PC-3 (cell line): ENCODE results near the gene KIF17. TPM values are rescaled to one million over a fixed set of nuclear protein-coding genes. Genes with fewer than 3 reads are reported as not detected.
A peak's percentile ranks its signal among the peaks of the same experiment; 100 is the strongest.

Experiments used
- ATAC-seq: fragments of 200-7000 bp; cut with Tn5 transposase; 2 replicates; pipeline ENCODE4 v1.9.1; 2020; ENCODE audit warnings: mild to moderate bottlenecking, moderate library complexity
- BruUV-seq: library from RNA; stranded (reverse); fragments of 400-500 nt; replicated peaks from 2 replicates; lab custom pipeline; 2021; lab: Mats Ljungman, UMichigan
- CTCF ChIA-PET: fragments of 300-600 bp; sonication (Branson Sonifier 250); formaldehyde crosslinking; loops from one replicate; lab custom pipeline; 2022; ENCODE audit warnings: antibody characterized with exemption; lab: Charles Lee
- POLR2A ChIA-PET: fragments of 300-600 bp; sonication (Branson Sonifier 250); formaldehyde crosslinking; loops from one replicate; lab custom pipeline; 2022; ENCODE audit warnings: antibody characterized with exemption; ENCODE audit not compliant: unreplicated experiment; lab: Charles Lee
- DNase-seq: peaks from one replicate; pipeline ENCODE4 v3.0.0-alpha.2; 2015
- H2AFZ ChIP-seq: fragments of 300-600 bp; sonication (generic); 2 replicates; pipeline ENCODE4 v1.6.0; 2016; ENCODE audit warnings: antibody characterized with exemption, low read length
- H3F3A ChIP-seq: fragments of 300-600 bp; sonication (generic); one replicate; pipeline ENCODE4 v1.6.0; 2017; ENCODE audit warnings: antibody characterized with exemption, low read length, control low read depth, mild to moderate bottlenecking; ENCODE audit not compliant: unreplicated experiment
- H3K27ac ChIP-seq: fragments of 300-600 bp; sonication (generic); 2 replicates; pipeline ENCODE4 v1.5.1; 2016; ENCODE audit warnings: mild to moderate bottlenecking, low read length
- H3K27me3 ChIP-seq: fragments of 300-600 bp; sonication (generic); 2 replicates; pipeline ENCODE4 v1.6.1; 2016; ENCODE audit warnings: low read length, mixed read lengths
- H3K36me3 ChIP-seq: fragments of 300-600 bp; sonication (generic); 2 replicates; pipeline ENCODE4 v1.6.1; 2016; ENCODE audit warnings: low read depth, mixed run types, low read length, mixed read lengths
- H3K4me1 ChIP-seq: fragments of 300-600 bp; sonication (generic); 2 replicates; pipeline ENCODE4 v1.5.1; 2016; ENCODE audit warnings: low read length; ENCODE audit not compliant: insufficient read depth
- H3K4me2 ChIP-seq: fragments of 300-600 bp; sonication (generic); 2 replicates; pipeline ENCODE4 v1.6.0; 2016; ENCODE audit warnings: low read length
- H3K4me3 ChIP-seq: fragments of 300-600 bp; sonication (generic); 2 replicates; pipeline ENCODE4 v1.5.1; 2016; ENCODE audit warnings: mild to moderate bottlenecking, low read length, mixed read lengths
- H3K79me2 ChIP-seq: fragments of 300-600 bp; sonication (generic); 2 replicates; pipeline ENCODE4 v1.6.1; 2017; ENCODE audit warnings: low read length, mixed read lengths
- H3K9ac ChIP-seq: fragments of 300-600 bp; sonication (generic); 2 replicates; pipeline ENCODE4 v1.6.0; 2016; ENCODE audit warnings: mild to moderate bottlenecking, low read length
- H3K9me2 ChIP-seq: fragments of 300-600 bp; sonication (generic); replicated peaks from 2 replicates; pipeline ENCODE4 v1.6.1; 2016; ENCODE audit warnings: mixed run types, low read length, mixed read lengths
- H3K9me3 ChIP-seq: fragments of 300-600 bp; sonication (generic); 2 replicates; pipeline ENCODE4 v1.6.1; 2016; ENCODE audit warnings: low read length, mixed read lengths
- H4K20me1 ChIP-seq: fragments of 300-600 bp; sonication (generic); 2 replicates; pipeline ENCODE4 v1.6.1; 2016; ENCODE audit warnings: low read length, mixed read lengths
- CTCF ChIP-seq: fragments of 300-600 bp; sonication (generic); conservative IDR thresholded peaks from 2 replicates; pipeline ENCODE4 v1.5.1; 2017; ENCODE audit warnings: antibody characterized with exemption, low read depth, mild to moderate bottlenecking, low read length
- EZH2 ChIP-seq: fragments of 300-600 bp; sonication (generic); IDR thresholded peaks from one replicate; pipeline ENCODE4 v1.6.1; 2017; ENCODE audit warnings: antibody characterized with exemption, mild to moderate bottlenecking, low read length; ENCODE audit not compliant: unreplicated experiment
- EZH2phosphoT487 ChIP-seq: fragments of 300-600 bp; sonication (generic); IDR thresholded peaks from 2 replicates; pipeline ENCODE4 v1.6.1; 2018; ENCODE audit warnings: mild to moderate bottlenecking, antibody characterized with exemption, low read length, borderline replicate concordance
- intact Hi-C: fragments of 100-400 bp; cut with micrococcal nuclease; formaldehyde crosslinking; loops from 2 replicates; pipeline ENCODE4 v1.9.0; 2023
- total RNA-seq: library from RNA; depleted of rRNA; stranded (reverse); fragments of >200 nt; gene quantifications from 2 replicates; pipeline ENCODE4 v1.2.3, GENCODE V29; 2014

Gene KIF17
- total RNA-seq, 1 experiment from 2014 or later = 0.33 TPM

GRCh38 chr1:20663365-20663764, 54.4 kb downstream of the KIF17 start:
- peaks cover 3% of the 10 kb centered on the region; the same call in 1 of the 2 replicates for H3K36me3 ChIP-seq
- ChIA-PET CTCF (no interaction called here), POLR2A (no interaction called here)
- TF ChIP-seq EZH2phosphoT487 = no peak
- no peak for TF ChIP-seq EZH2
- peak; percentile 17; the same call in 1 of the 2 replicates for TF ChIP-seq CTCF
- H4K20me1 ChIP-seq = no peaks in the 10 kb centered on the region
- H3K4me3 ChIP-seq = no peak overlapping the region
- peak; percentile 3 for DNase-seq
- ATAC-seq = no peak
- no peak overlapping the region for H3K4me2 ChIP-seq
- BruUV-seq = no TSS peak
- no peaks in the 10 kb centered on the region for H3K9me2 ChIP-seq
- H3K27ac ChIP-seq = no peak overlapping the region
- no peaks in the 10 kb centered on the region for H3F3A ChIP-seq
- H3K79me2 ChIP-seq = peaks cover 29% of the 10 kb centered on the region
- intact Hi-C loops = loop anchor here (5.0 kb wide), 1 partner anchor 124 kb away; the partner anchor contains the start of gene HP1BP3
- no peak overlapping the region for H2AFZ ChIP-seq
- H3K9me3 ChIP-seq = no peaks in the 10 kb centered on the region
- H3K4me1 ChIP-seq = peaks cover 8% of the 10 kb centered on the region; the same call in 1 of the 2 replicates
- no peaks in the 10 kb centered on the region for H3K27me3 ChIP-seq
- no peak overlapping the region for H3K9ac ChIP-seq

- Histone ChIP-seq H3K36me3 (peaks cover 13% of the 10 kb centered on the region; the same call in 1 of the 2 replicates), H3K4me3 (peak overlapping the region; percentile 97), H3K79me2 (peaks cover 41% of the 10 kb centered on the region), H3K4me2 (peak overlapping the region; percentile 95), H3K9me3 (no peaks in the 10 kb centered on the region), H3F3A (no peaks in the 10 kb centered on the region), H3K27me3 (no peaks in the 10 kb centered on the region), H3K9me2 (no peaks in the 10 kb centered on the region), H3K9ac (peak overlapping the region; percentile 81), H4K20me1 (no peaks in the 10 kb centered on the region), H3K4me1 (peaks cover 8% of the 10 kb centered on the region; the same call in 1 of the 2 replicates), H3K27ac (peak overlapping the region; percentile 13; the same call in 1 of the 2 replicates), H2AFZ (peak overlapping the region; percentile 62)
- no TSS peak for BruUV-seq
- ATAC-seq (no peak), DNase-seq (no peak)
- intact Hi-C loops = loop anchor here (5.0 kb wide), 1 partner anchor 125 kb away; the partner anchor contains the start of gene HP1BP3
- TF ChIP-seq EZH2 (no peak), CTCF (no peak), EZH2phosphoT487 (no peak)
- ChIA-PET POLR2A (no interaction called here), CTCF (interaction anchor here (0.9 kb wide), 1 partner anchor 73 kb away, joined by 3 read pairs; the partner anchor contains the start of gene CDA)
Observed at GRCh38 chr1:20662110-20662475, 55.7 kb downstream of the KIF17 start.
